Measurements from ENCODE around the gene CFAP77.

Gene CFAP77

DNA sequence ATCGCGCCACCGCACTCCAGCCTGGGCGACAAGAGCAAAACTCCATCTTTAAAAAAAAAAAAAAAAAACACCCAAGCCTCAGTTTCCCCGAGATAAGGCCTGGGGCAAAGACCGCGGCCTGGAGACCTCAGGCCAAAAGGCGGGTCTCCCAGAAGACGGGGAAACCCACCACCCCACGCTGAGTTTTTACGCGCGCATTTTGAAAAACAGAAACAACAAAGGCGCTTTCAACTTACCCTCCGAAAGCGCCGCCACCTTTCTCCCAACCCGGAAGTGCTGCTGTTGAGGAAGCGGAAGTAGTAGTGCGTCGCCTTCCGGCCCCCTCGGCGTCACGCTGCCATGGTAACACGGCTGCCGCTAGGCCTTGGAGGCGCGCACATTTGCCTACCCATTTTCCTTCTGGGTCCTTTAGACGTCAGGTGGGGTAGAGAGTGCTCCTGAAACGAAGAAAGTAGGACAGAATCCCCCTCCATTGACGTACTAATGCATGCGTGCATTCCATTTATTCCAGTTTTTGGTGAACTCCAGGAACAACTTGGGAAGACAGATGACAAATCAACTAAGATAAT is 3.4 kb upstream of the CFAP77 start, which contains the start of gene TTF1:
Gene TTF1 (minus strand): TSS at position 287 of the 569 bp plus-strand sequence. CDS start 4,019 bp downstream, outside the sequence.
- peak within 1 kb of the TSS; percentile 68 for H3K4me3 ChIP-seq (ENCODE audit: low read depth, low read length)
- peak; percentile 56 for DNase-seq (ENCODE audit: low read depth)

DNA sequence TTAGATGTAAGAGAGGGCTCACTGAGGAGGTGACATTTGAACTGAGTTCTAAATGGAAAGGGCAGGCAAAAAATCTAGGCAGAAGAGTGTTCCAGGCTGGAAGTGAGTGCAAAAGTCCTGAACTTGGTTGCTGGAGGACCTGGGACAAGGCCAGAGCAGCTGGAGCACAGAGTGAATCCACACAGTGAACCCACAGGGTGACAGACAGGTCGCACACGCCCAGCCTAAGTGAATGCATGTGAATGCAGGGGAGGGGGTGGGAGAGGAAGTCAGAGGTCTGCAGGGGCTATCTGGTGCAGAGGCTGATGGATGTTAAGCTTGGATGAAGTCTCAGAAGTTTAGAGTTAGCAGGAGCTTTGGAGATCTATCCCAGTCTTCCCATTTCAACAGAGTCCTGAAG is 2.8 kb upstream of the CFAP77 start:
- no peak for DNase-seq (ENCODE audit: low read depth)
- H3K4me3 ChIP-seq (ENCODE audit: low read depth, low read length), result peak overlapping the region; percentile 68

DNA sequence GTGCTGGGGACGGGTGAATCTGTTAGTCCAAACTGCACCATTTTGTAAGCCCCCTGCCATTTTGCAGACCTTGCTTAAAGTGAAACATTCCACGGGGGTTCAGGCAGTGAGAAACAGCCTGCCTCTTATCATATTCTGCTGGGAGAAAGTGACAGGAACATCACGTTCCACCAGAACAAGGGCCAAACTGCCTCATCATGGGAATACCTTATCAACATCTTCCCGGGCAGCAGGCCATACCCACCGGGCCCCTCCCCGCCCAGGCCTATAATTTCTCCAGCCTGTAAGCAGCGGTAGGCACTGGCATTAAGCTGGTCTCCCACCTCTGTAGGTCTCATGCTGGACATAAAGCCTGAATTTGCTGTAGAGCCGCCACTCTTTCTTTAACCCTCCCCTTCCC is 1.5 kb upstream of the CFAP77 start:
- H3K4me3 ChIP-seq (ENCODE audit: low read depth, low read length), result no peak overlapping the region
- no peak for DNase-seq (ENCODE audit: low read depth)

DNA sequence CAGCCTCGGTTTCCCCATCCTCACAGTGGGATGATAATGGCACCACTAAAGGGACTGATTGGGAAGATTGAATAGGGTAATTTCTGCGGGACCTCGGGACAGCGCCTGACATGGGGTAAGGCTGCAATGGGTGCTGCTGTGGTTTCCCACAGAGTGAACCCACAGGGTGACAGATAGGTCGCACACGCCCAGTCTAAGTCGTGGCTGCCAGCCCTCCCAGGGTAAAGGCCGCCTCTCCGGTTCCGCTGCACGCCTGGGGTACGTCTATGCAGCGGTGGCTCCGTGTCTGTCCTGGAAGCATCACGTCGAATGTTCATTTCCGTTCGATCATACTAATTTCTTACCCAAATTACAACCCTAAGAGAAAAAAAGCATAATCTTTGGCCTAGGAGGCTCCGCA is 631 bp downstream of the CFAP77 start:
- H3K4me3 ChIP-seq (ENCODE audit: low read depth, low read length), result peak overlapping the region; percentile 57
- no peak for DNase-seq (ENCODE audit: low read depth)

DNA sequence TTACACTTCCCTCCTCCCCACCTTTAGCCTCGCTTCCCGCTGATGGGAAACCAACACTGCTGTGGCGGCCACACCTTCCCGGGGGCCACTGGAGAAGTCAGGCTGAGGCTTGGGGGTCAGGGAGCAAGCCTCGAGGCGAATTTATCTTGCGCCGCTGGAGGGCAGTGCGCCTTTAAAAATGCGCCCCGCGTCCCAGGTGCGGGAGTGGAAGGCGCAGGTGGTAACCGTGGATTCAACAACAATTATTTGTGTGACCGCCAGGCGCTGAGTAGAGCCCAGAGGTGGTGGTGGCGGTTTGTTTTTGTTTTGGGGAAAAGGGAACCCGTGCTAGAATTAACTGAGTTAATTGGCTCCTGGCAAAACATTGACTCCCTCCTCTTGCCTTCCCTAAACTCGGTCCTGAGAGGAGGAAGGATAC is 1.1 kb downstream of the CFAP77 start:
- DNase-seq (ENCODE audit: low read depth), result no peak
- H3K4me3 ChIP-seq (ENCODE audit: low read depth, low read length), result no peak overlapping the region

DNA sequence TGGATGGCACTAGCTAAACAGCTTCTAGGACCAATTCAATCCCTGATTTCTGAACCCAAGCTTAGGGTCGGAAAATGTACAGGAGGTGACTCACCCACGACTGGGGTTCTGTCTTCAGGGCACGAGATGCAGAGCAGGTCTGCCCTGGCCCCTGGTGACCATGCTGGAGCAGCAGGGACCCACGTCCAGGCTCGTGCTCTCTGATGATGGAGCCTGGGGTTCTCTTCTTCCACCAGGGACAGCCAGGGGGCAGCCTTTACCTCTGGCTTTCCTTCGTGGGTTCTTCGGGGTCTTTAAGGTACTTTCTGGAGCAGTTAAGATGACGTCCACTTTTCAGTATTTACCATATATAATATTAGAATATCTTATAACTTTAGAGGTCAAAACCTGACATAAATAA is 2.1 kb downstream of the CFAP77 start:
- DNase-seq (ENCODE audit: low read depth), result no peak
- H3K4me3 ChIP-seq (ENCODE audit: low read depth, low read length), result no peak overlapping the region

DNA sequence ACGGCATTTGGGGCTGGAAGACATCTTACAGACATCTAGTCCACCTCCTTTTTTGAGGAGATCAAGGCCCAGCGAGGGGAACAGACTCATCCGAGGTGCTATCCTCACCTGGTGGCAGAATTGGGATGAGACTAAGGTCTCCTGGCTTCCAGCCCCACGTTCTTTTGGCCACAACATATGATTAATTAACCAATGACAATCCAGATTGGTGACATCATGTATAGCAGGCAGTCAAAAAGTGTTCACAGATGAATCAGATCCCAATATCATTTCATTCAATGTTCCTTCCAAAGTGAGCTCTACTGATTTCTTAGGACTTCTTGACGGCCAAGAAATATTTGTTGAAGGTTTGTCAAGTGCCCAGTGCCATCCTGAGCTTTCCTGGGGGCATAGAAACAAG is 3.9 kb downstream of the CFAP77 start:
- no peak overlapping the region for H3K4me3 ChIP-seq (ENCODE audit: low read depth, low read length)
- DNase-seq (ENCODE audit: low read depth), result no peak

DNA sequence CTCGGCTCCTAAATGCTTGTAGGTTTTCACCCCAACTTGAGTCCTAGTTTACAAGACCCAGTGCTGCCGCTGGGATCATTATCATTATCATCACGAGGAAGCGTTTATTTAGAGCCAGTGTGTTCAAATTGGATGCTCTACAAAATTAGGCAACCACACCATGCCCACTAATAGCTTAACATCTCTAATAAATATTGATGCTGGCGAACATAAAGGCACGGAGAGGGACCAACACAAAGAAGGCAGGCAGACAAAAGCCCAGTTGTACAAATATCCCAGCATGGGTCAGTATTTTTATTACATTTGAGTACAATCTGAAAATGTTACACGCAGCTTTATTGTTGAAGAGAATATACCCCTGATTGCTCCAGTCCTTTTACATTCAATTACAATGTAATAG is 4.7 kb downstream of the CFAP77 start:
- no peak for DNase-seq (ENCODE audit: low read depth)
- H3K4me3 ChIP-seq (ENCODE audit: low read depth, low read length), result no peak overlapping the region

DNA sequence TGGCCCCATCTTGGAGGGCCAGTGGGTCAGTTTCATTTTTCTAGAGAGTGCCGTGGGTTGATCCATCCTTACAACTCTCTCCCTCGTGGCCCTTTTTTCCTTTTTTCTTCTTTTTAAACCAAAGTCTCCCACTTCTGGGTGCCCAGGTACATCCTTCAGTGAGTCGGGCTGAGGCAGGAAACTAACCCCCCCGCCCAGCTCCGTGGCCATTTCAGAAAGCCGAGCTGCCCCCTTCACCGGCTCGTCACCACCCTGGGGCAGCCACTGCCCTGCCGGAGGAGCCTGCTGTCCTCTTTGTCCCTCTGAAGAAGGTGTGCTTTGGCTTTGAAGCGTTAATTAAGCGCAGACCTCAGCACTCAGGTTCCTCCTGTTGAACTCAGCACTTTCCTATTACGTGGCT is 5.2 kb downstream of the CFAP77 start:
- no peak for DNase-seq (ENCODE audit: low read depth)
- H3K4me3 ChIP-seq (ENCODE audit: low read depth, low read length), result peak overlapping the region; percentile 3

DNA sequence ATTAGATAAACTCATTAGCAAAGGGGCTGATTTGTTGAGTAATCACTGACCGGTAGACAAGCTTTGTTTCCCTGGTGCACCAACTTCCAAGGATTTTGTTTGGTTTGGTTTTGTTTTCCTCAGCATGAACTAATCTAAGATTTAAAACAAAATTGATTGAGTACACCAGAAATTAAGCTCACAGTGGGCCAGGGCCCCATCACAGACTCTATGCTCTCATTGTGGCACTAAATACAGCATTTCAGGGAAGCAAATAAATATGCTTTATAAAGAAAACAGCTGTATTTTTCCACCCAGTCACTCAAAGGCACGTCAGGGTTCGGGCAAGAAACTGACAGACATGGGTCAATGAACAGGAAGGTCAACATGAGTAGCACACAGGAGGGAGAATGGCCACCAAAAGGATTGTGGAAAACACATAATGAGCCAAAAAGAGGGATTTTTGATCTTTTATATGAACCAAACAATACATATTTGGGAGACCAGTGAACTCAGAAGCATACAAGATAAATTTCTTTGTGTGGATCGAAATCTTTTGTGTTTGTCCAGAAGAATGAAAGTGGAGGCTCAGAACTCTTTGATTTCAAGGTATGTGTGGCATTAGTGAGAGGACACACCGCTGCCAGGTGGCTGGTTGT is 8.8 kb downstream of the CFAP77 start:
- no peak overlapping the region for H3K4me3 ChIP-seq (ENCODE audit: low read depth, low read length)
- no peak for DNase-seq (ENCODE audit: low read depth)

DNA sequence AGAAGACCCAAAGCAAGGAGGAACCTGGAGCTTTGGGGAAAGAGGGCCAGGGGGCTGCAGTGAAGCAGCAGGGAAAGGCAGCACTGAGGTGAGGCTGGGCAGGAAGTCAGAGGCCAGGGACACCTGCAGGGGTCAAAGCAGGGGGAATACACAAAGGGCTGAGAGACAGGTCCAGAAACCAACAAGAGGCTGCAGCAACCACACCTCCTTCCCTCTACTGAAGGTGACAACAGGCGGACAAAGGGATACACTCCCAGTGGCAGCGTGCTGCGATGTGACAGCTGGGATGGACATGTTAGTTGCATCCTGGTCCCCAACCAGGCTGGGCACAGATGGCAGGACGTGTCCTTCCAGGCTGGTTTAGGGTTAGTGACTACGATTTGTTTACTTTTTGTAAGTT is 12.6 kb downstream of the CFAP77 start:
- no peak for DNase-seq (ENCODE audit: low read depth)
- H3K4me3 ChIP-seq (ENCODE audit: low read depth, low read length), result no peak overlapping the region

DNA sequence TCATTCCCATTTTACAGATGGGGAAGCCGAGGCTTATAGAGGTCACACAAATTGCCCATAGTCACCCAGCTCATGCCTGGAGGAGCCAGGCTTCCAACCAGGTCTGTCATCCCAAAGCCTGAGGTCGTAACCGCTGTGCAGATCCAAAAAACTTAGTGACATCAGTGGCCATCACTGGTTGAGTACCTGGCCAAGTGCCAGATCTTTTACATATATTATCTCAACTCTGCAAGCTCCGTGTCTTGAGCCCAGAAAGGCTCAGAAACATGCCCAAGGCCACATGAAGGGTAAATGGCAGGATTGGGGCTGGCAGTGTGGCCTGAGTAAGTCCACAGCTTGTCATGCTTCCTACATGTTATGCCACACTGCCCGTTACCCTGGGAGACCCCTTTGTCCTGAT is 13.5 kb downstream of the CFAP77 start:
- H3K4me3 ChIP-seq (ENCODE audit: low read depth, low read length), result no peak overlapping the region

DNA sequence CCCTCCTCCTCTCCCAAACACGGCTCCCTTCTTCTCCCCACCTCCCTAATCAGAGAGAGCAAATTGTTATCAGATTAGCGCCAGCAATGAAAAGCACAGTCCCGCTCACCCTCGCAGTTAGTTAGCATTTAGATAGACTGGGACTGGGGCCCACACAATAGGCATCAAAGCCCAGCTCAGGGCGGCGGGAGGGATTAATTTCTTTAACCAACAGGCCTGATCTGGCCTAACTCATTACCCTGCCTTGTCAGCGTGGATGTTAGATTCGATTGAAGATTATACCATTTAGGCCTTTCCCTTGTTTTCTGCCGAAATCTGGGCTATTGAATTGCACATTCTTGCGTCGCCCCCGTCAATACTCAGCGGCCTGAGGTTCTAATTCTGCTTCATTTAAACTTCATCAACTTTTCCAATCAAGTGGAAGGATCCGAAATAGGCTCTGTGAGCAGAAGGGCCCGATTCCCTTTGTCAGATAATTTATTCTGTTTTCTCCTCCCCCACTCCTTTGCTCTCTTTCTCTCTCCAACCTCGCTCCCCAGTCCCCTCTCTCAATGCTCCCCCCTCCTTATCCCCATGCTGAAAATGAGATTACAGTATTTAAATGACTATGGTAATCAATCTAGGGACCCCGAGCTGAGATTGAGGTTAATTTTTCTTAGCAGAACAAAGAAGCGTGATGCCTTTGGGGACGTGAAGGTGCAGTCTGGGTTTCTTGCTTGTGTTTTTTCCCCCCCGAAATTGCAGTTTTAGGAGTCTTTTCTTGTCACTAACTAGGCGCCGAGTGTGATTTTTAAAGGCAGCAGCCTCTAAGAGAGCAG is 15.1 kb downstream of the CFAP77 start:
- DNase-seq (ENCODE audit: low read depth), result no peak
- H3K4me3 ChIP-seq (ENCODE audit: low read depth, low read length), result no peak overlapping the region

More for the DNA sequence above, 13.5 kb downstream of the CFAP77 start:
- DNase-seq (ENCODE audit: low read depth), result no peak

DNA sequence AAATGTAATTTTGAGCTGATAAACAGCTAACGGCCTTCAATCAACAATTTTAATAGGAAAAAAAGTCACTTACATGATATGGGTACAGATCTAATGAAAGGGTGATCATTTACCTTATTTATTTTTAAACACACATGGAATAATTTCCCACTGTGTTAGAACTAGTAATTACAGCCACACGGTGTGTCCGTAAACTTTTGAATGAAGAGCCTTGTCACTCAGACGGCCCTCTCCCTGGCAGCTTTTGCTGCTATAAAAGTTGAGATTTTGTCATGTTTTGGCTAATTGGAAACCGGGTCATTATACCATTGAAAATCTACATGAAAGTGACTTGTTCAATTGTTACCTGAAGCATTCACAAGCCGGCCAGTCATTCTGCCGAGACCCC is 15.7 kb downstream of the CFAP77 start:
- DNase-seq (ENCODE audit: low read depth), result no peak
- no peak overlapping the region for H3K4me3 ChIP-seq (ENCODE audit: low read depth, low read length)

DNA sequence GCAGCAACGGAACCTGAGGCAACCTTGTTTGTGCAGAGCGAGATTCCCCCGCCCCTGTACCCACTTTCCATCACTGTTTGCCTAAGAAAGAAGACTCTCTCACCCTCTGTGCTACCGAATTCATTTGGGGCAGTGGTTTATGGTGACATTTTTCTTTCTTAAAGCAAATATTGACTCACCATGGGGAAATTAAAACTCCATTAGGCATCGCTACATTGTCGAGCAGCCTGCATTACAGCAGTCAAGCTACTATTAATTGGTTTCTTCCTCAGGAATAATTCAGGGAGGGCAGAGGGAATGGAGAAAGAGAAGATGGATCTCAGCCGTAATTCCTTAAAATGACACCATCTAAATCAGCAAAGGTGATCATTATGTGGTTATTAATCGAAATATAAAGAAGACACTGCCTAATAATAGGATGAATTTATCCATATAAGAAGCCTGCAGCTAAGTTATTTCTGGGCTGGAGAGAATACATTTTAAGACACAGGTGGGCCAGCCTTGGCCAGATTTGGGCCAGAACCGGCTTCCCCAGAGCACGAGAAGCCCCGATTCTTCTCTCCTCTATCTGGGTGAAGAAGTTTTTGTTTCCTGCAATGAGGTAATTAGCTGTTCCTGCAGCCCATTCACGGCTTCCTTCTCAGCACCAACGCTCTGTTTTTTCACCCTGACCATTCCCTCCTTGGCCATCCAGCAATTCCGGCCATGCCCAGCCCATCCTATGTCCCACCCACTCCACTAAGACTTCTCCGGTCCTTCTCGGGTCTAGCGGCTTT is 16.8 kb downstream of the CFAP77 start:
- DNase-seq (ENCODE audit: low read depth), result no peak
- H3K4me3 ChIP-seq (ENCODE audit: low read depth, low read length), result no peak overlapping the region

DNA sequence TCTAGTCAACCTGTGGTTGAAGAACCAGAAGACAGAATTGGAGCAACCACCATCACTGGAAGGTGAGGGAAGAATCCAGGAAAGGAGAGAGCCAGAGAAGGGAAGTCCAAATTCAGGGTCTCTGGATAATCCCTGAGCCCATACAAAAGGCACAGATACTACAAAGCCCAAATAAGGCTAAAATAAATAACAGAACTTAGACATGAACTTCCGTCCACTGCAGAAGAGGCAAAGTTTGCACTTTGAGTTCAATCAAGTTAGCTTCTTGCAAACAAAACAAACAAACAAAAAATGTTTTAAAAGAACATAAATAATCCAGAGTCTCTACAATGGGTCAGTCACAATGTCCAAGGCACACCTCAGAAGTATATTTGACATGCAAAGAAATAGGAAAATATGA is 21.0 kb downstream of the CFAP77 start:
- DNase-seq (ENCODE audit: low read depth), result no peak
- H3K4me3 ChIP-seq (ENCODE audit: low read depth, low read length), result no peak overlapping the region

DNA sequence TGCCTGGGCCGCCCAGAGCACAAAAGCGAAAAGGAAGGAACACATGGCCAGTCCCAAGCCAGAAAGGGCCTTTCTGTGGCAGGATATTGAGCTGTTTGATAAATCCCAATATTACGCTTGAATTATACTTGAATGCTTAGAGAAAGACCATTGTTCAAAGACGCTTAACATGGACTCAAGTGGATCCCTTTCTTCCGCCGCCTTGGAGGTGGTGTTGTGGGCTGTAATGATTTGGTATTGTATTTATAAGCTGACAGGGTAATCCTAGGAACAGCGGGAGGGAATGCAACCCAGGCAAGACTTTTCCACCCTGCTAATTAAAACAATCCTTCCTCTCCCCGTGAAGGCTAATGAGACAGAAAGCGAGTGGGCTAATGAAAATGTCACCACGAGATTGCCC is 24.9 kb downstream of the CFAP77 start:
- no peak for DNase-seq (ENCODE audit: low read depth)
- no peak overlapping the region for H3K4me3 ChIP-seq (ENCODE audit: low read depth, low read length)

DNA sequence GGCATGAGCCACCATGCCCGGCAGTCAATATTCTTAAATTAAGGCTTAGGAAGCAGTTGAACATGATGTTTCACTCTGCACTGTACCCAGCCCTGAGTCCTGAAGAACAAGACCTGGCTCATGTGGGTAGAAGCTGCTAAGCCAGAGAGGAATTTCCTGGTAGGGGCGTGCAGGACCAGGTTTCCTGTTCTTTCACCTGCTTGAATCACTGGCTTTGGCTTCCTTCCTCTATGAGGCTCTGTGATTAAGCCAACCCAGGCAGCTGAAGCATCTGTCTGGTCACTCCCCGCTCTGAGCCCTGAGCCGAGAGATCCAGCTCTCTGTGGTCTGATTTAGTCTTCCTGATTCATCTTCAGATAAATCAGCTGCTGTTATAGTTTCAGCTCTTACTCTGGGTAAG is 29.1 kb downstream of the CFAP77 start:
- no peak overlapping the region for H3K4me3 ChIP-seq (ENCODE audit: low read depth, low read length)
- no peak for DNase-seq (ENCODE audit: low read depth)

DNA sequence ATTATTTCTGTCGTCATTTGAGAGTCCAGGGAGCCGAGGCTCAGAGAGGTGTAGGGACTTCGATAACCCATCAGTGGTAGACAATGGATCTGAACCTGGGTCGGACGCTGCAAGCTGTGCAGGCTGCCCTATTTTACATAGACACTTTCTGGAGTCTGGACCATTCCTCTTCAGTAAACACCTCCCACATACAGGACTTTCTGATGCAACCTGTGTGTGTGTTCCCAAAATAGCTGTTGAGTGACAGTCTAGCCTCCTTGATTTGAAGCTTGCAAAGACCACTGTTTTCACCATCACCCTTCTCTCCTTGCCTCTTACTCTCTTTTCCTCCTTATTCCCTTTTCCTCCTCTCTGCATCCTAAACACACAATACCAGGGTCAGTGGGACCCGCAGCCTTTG is 30.7 kb downstream of the CFAP77 start:
- no peak overlapping the region for H3K4me3 ChIP-seq (ENCODE audit: low read depth, low read length)
- DNase-seq (ENCODE audit: low read depth), result no peak

DNA sequence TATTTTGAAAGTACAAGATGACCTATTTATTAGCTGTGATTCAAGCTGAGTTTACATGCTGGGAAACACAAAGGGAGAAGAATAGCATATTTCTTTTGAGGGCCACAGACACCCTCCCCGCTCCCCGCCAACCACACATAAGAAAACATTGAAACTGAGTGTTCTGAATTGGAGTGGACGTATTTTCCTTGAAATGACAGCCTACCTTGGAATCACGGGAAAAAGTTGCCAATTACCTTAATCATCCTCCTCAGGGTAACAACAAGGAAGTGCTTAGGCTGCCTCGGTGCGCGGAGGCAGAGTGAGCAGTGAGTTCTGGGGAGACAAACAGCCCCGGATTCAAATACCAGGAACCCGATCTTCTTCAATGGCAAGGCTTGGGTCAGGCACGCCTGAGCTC is 31.4 kb downstream of the CFAP77 start:
- no peak for DNase-seq (ENCODE audit: low read depth)
- H3K4me3 ChIP-seq (ENCODE audit: low read depth, low read length), result no peak overlapping the region
